ENCODE data around the gene EIF3B. TPM values are rescaled to one million over a fixed set of nuclear protein-coding genes. Genes with fewer than 3 reads are reported as not detected.
"Not testable (repeated sequence)": the region's sequence is repeated elsewhere in the genome, so short reads cannot be mapped to it uniquely, and the experiment has no call there.

EIF3B gene
- total RNA-seq, 3 donors from 2014 or later: 111 to 122 (median 115) TPM

DNA sequence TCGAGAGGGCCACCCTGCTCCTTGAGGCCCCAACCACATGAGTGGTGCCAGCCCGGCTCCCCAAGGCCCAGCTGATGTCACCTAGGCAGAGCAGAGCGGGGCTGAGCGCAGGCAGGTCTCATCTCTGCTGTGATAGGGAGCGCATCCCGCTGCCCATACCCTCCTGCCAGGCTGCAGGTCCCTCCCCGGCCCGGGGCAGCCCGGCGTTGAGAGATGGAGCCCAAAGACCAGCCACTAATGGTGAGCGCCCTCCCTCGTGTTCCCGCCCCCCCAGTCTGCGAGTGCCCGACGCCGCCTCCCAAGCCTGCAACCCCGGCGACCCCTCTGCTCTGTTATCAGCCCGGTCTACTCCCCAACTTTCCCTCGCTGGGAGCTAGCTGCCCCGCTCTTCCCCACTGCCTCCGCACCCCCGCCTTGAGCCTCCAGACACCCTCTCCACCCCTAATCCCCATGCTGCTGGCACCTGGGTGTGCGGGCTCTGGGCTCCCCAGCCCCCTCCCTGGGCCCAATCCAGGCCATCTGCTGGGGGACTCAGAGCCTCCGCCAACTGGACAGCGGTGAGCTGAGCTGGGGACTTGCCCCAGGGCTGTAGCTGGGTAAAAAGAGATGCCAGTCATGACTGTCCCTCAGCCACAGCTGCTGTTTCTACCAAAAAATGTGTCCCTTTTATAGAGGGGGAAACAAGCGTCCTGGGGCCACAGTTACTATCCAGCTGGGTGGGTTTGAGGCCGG is 29.1 kb downstream of the EIF3B start:
- peaks cover 11% of the 10 kb centered on the region for H3K36me3 ChIP-seq
- TF ChIP-seq POLR2A (IDR thresholded peaks at IDR 0.05) (no peak), POLR2AphosphoS5 (IDR thresholded peaks at IDR 0.05) (no peak)
- TF ChIP-seq, protein P1, sequence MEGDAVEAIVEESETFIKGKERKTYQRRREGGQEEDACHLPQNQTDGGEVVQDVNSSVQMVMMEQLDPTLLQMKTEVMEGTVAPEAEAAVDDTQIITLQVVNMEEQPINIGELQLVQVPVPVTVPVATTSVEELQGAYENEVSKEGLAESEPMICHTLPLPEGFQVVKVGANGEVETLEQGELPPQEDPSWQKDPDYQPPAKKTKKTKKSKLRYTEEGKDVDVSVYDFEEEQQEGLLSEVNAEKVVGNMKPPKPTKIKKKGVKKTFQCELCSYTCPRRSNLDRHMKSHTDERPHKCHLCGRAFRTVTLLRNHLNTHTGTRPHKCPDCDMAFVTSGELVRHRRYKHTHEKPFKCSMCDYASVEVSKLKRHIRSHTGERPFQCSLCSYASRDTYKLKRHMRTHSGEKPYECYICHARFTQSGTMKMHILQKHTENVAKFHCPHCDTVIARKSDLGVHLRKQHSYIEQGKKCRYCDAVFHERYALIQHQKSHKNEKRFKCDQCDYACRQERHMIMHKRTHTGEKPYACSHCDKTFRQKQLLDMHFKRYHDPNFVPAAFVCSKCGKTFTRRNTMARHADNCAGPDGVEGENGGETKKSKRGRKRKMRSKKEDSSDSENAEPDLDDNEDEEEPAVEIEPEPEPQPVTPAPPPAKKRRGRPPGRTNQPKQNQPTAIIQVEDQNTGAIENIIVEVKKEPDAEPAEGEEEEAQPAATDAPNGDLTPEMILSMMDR (IDR thresholded peaks at IDR 0.05): no peak

DNA sequence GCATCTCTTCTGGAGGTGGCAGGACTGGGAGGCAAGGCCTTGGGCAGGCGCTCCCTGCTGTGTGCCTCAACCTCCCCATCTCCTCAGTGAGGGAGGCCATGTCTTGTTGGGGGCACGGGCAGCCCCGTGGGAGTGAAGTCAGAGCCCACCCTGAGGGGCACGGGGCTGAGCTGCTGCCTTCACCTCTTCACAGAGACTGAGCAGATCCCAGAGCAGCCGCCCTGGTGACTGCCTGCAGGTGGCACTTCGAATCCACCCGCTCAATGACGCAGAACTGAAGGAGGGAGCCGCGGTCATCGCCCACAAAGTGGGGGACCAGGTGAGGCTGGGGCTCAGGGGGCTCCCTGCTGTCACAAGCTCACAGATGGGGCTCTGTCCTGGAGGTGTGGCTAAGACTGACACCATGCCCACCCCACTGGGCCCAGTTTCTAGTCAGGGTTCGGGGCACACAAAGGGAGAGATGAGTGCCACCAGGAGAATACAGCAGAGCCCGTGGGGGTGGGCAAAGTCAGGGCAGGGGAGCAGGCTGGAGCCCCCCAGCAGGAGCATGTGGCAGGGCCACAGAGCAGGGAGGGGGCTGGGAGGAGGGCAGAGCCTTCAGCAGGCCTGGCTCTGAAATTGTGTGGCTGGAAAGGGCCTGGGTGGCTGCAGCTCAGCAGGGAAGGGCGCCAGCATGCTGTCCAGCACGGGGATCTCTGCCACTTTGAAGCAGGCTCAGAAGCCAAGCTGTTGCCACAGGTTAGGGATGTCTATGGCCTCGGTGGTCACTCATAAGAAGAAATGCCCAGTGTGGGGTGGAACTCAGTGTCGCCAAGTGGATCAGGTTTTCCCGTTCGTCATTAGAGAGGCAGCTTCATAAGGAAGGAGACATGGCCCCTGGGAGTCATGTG is 30.0 kb downstream of the EIF3B start:
- TF ChIP-seq POLR2A (IDR thresholded peaks at IDR 0.05): no peak
- TF ChIP-seq, protein P1 (IDR thresholded peaks at IDR 0.05): no peak
- no peak for TF ChIP-seq POLR2AphosphoS5 (IDR thresholded peaks at IDR 0.05)
- Histone ChIP-seq H3K27ac (no peak overlapping the region), H3K9me3 (no peaks in the 10 kb centered on the region), H3K4me1 (no peaks in the 10 kb centered on the region), H3K36me3 (peaks cover 11% of the 10 kb centered on the region), H3K4me3 (no peak overlapping the region), H3K27me3 (no peaks in the 10 kb centered on the region)
- DNase-seq (ENCODE audit: low spot score in 2 of 2): no peak
- intact Hi-C loops (cut with DNase I; ENCODE audit: low total_unique reads): no loop called here

More for the DNA sequence above, 29.1 kb downstream of the EIF3B start:
- Histone ChIP-seq H3K9me3 (no peaks in the 10 kb centered on the region), H3K27me3 (no peaks in the 10 kb centered on the region), H3K4me1 (no peaks in the 10 kb centered on the region), H3K27ac (no peak overlapping the region), H3K4me3 (no peak overlapping the region)
- intact Hi-C loops (cut with DNase I; ENCODE audit: low total_unique reads): no loop called here
- DNase-seq (ENCODE audit: low spot score in 2 of 2): no peak

DNA sequence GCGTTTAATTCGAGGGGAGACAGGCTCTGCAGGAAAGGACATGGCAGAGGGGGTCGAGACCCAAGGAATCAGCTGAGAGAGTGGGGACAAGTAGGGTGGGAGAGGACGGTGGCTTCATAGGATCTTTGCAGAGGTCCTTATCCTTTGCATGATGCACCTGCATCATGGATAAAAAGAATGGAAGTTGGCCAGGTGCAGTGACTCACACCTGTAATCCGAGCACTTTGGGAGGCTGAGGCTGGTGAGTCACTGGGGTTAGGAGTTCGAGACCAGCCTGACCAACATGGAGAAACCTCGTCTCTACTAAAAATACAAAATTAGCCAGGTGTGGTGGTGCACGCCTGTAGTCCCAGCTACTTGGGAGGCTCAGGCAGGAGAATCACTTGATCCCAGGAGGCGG is 31.5 kb downstream of the EIF3B start:
- H3K27ac ChIP-seq, H3K36me3 ChIP-seq: not testable (repeated sequence)

DNA sequence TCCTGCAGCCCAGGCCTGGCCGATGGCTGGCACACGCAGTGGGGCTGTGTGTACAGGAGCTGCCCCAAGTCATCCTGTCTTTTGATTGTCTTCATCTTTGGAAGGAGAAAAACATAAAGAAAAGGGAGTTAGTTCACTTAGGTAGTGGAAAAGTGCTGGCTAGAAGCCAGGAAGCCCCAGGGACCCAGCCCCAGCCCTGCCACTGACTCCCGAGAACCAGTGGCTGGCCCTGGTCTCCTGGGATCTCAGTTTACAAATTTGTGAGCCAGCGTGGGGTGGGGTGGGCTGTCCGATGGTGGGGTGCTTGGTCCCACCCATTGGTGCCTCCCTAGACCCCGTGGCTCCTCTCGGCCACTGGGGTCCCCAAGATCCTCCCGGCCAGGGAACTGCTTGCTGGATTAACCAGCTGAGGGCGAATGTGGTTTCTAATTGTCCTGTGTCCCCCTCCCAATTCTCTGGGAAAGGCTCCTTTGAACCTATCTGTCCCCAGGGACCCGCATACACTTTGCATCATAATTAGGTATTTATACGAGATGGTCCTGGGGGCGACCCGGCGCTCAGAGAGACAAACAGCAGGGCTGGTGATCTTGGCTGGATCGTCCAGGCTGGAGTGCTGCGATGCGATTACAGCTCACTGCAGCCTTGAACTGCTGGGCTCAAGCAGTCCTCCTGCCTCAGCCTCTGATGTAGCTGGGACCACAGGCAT is 32.5 kb downstream of the EIF3B start:
- Histone ChIP-seq H3K36me3 (no peaks in the 10 kb centered on the region), H3K4me3 (no peak overlapping the region), H3K27me3 (no peaks in the 10 kb centered on the region), H3K4me1 (no peaks in the 10 kb centered on the region), H3K9me3 (no peaks in the 10 kb centered on the region), H3K27ac (no peak overlapping the region)
- DNase-seq (ENCODE audit: low spot score in 2 of 2): no peak
- TF ChIP-seq, protein P1 (IDR thresholded peaks at IDR 0.05): no peak
- TF ChIP-seq POLR2AphosphoS5 (IDR thresholded peaks at IDR 0.05) (no peak), POLR2A (IDR thresholded peaks at IDR 0.05) (no peak)
- intact Hi-C loops (cut with DNase I; ENCODE audit: low total_unique reads): no loop called here

More for the DNA sequence above, 31.5 kb downstream of the EIF3B start:
- H3K4me3 ChIP-seq; H3K27me3 ChIP-seq; H3K4me1 ChIP-seq; intact Hi-C loops (cut with DNase I; ENCODE audit: low total_unique reads); H3K9me3 ChIP-seq; DNase-seq (ENCODE audit: low spot score in 2 of 2): not testable (repeated sequence)

DNA sequence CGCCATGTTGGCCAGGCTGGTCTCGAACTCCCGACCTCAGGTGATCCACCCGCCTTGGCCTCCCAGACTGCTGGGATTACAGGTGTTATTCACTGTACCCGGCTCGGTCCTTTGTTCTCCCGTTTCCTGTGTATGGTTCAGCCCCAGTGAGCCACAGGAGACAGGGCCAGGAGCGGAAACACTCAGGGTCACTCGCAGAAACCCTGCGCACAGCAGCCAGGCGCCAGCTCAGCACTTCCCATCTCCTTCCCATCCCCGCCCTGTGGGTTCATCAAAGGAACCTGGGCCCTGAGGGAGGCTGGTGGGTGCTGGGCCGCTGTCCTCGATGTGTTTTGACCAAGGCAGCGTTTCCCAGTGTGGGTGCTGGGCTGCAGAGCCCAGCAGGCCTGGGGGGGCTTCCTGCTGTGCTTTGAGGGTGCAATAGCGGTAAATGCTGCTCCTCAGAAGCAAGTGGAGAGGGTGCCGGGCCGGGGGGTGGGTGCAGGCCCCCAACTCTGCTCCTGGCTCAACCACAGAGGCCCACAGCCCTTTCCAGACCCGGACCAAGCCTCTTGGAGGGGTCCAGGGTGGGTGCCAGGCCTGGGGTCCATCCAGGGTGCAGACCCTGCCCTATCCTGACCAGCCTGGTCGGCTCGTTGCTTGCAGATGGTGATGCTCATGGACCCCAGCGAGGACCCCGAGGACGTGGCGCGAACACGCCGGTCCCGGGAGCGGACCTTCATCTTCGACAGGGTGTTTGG is 33.4 kb downstream of the EIF3B start:
- Histone ChIP-seq H3K27ac (no peak overlapping the region), H3K4me1 (no peaks in the 10 kb centered on the region), H3K27me3 (no peaks in the 10 kb centered on the region), H3K36me3 (no peaks in the 10 kb centered on the region), H3K9me3 (no peaks in the 10 kb centered on the region), H3K4me3 (no peak overlapping the region)
- intact Hi-C loops (cut with DNase I; ENCODE audit: low total_unique reads): no loop called here
- TF ChIP-seq POLR2A (IDR thresholded peaks at IDR 0.05): no peak
- no peak for DNase-seq (ENCODE audit: low spot score in 2 of 2)
